Esophagus muscularis mucosa (tissue), 4 donors: ENCODE data around the gene COX6A2. TPM values are rescaled to one million over a fixed set of nuclear protein-coding genes. Genes with fewer than 3 reads are reported as not detected.
"Not testable (repeated sequence)": the region's sequence is repeated elsewhere in the genome, so short reads cannot be mapped to it uniquely, and the experiment has no call there.

Experiments
- DNase-seq: peaks from one replicate; pipeline ENCODE4 v3.0.0-alpha.2; 2017; ENCODE audit errors: extremely low spot score
- H3K27ac ChIP-seq, 4 donors: fragments of 200-600 bp; sonication (generic); replicated peaks in 1 of 4; 1 replicate in 3 of 4; 2 replicates in 1 of 4; pipeline ENCODE4 v1.5.1; 2016 to 2019; ENCODE audit warnings: mild to moderate bottlenecking in 1 of 4
- H3K27me3 ChIP-seq, 4 donors: fragments of 200-600 bp; sonication (generic); one replicate each; pipeline versions ENCODE4 v1.5.1 to v1.6.0; 2016 to 2019
- H3K36me3 ChIP-seq, 4 donors: fragments of 200-600 bp; sonication (generic); one replicate each; pipeline ENCODE4 v1.5.1; 2016 to 2019
- H3K4me1 ChIP-seq, 4 donors: fragments of 200-600 bp; sonication (generic); one replicate each; pipeline ENCODE4 v1.5.1; 2016 to 2019
- H3K4me3 ChIP-seq, 4 donors: fragments of 200-600 bp; sonication (generic); 1 replicate in 2 of 4; 2 replicates in 2 of 4; pipeline ENCODE4 v1.5.1; 2016 to 2019; ENCODE audit warnings: mild to moderate bottlenecking in 4 of 4, moderate library complexity in 1 of 4
- H3K9me3 ChIP-seq, 4 donors: fragments of 200-600 bp; sonication (generic); 1 replicate in 3 of 4; 2 replicates in 1 of 4; pipeline ENCODE4 v1.5.1; 2016 to 2019
- EP300 ChIP-seq: sonication (generic); formaldehyde crosslinking; IDR thresholded peaks from one replicate; pipeline ENCODE4 v1.6.1; 2017; ENCODE audit warnings: antibody characterized with exemption
- POLR2A ChIP-seq: fragments of 450-650 bp; IDR thresholded peaks from one replicate; pipeline ENCODE4 v1.6.1; 2017; ENCODE audit warnings: antibody characterized with exemption, moderate library complexity, mild to moderate bottlenecking, low read depth
- POLR2AphosphoS5 ChIP-seq, 2 donors: sonication (generic); formaldehyde crosslinking; IDR thresholded peaks; one replicate each; pipeline ENCODE4 v1.6.1; 2017; ENCODE audit warnings: antibody characterized with exemption in 2 of 2
- WGBS: methylation state at CpG from one replicate; pipeline ENCODE4 v1.1.5; 2018; 5-methylcytosine and 5-hydroxymethylcytosine counted together
- intact Hi-C: fragments of 100-400 bp; cut with DNase I; formaldehyde crosslinking; loops from one replicate; pipeline ENCODE4 v1.15.1; 2023
- total RNA-seq, 4 donors: library from RNA; depleted of rRNA; stranded (reverse); fragments of >200 nt; gene quantifications; one replicate each; pipeline versions ENCODE4 v1.1.0 to v1.2.1, GENCODE V29; 2016
- TF ChIP-seq, protein P1 (sequence below), 3 experiments: fragments of 200-600 bp in 2 of 3; fragments of 450-650 bp in 1 of 3; sonication (generic) in 2 of 3; IDR thresholded peaks; one replicate each; pipeline ENCODE4 v1.5.1; 2017 to 2019; ENCODE audit warnings: antibody characterized with exemption in 3 of 3, mild to moderate bottlenecking in 2 of 3, moderate library complexity in 1 of 3

Gene COX6A2
- total RNA-seq, 4 donors from 2014 or later: 1.3 TPM; not detected in 3

DNA sequence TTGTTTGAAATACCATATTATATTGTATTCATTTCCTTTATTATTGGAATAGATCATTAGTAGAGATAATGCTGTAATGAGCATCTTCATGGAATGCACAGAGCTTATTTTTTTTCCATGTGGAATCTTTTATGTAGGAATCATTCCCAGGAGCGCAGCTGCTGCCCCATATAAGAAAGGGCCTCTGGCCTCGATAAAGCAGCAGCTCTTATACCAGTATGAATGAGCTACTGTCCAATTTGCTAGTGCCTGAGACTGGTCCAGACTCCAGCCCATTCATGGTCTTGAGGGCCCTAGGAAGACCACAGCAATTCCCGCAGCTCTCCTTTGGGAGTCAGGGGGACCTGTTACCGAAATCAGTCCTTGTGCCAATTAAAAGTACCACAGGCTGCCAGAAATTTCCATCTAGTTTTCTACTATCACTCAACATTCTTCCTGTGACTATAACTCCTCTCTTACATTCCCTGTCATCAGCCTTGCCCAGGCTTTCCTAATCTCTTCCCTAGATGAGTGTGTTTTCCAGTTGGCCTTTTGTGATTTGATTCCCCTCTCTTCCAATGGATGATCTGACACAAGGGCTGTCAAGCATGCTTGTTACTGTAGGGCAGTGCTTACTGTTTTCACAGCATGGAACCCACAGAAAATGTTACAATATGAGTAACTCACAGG lies 12.5 kb upstream of the COX6A2 start:
- Histone ChIP-seq H3K4me1 (peaks cover 7 to 17% (median 13%) of the 10 kb centered on the region in 4 donors), H3K9me3 (no peaks in the 10 kb centered on the region), H3K4me3 (no peak overlapping the region), H3K27me3 (no peaks in the 10 kb centered on the region), H3K27ac (no peak overlapping the region), H3K36me3 (peaks cover 0 to 7% (median 0%) of the 10 kb centered on the region in 4 donors)
- TF ChIP-seq EP300 (no peak), POLR2A (no peak), POLR2AphosphoS5 (IDR thresholded peaks at IDR 0.05) (no peak)
- TF ChIP-seq, protein P1, sequence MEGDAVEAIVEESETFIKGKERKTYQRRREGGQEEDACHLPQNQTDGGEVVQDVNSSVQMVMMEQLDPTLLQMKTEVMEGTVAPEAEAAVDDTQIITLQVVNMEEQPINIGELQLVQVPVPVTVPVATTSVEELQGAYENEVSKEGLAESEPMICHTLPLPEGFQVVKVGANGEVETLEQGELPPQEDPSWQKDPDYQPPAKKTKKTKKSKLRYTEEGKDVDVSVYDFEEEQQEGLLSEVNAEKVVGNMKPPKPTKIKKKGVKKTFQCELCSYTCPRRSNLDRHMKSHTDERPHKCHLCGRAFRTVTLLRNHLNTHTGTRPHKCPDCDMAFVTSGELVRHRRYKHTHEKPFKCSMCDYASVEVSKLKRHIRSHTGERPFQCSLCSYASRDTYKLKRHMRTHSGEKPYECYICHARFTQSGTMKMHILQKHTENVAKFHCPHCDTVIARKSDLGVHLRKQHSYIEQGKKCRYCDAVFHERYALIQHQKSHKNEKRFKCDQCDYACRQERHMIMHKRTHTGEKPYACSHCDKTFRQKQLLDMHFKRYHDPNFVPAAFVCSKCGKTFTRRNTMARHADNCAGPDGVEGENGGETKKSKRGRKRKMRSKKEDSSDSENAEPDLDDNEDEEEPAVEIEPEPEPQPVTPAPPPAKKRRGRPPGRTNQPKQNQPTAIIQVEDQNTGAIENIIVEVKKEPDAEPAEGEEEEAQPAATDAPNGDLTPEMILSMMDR (IDR thresholded peaks at IDR 0.05): no peak
- intact Hi-C loops: loop anchor here (5.0 to 10.0 kb wide), 2 partner anchors 263 to 366 kb away; partner anchors contain the start of genes ZNF646 and ZNF668
- no peak for DNase-seq
- WGBS: 69% methylated on average over 4 of the region's 4 CpGs

DNA sequence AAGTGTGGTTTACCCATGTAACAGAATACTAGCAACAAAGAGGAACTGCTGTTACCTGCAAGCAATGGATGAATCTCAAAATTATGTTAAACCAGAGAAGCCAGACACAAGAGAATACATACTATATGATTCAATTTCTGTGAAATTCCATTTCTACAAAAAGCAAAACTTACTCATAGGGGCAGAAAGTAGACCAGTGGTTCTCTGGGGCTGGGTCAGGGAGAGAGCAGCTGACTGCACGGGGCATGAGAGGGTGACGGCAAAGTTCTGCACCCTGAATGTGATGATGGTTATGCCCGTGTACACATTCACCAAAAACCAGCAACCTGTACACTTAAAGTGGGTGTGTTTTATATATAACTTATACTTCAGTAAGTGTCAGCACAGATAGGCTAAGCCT lies 11.4 kb upstream of the COX6A2 start:
- no peak for DNase-seq

DNA sequence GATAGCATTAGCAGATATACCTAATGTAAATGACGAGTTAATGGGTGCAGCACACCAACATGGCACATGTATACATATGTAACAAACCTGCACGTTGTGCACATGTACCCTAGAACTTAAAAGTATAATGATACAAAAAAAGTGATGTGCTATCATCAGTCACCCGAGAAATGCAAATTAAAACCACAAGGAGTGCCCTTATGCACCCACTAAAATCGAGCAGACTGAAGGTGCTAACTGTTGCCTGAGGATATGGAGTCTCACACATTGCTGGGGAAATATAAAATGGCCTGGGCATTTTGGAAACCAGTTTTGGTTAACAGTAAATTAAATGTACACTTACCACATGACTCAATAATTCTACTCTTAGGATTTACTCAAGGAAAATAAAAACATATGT lies 10.9 kb upstream of the COX6A2 start:
- H3K9me3 ChIP-seq, intact Hi-C loops, H3K4me3 ChIP-seq, H3K27me3 ChIP-seq, H3K27ac ChIP-seq, DNase-seq, H3K36me3 ChIP-seq: not testable (repeated sequence)
- H3K4me1 ChIP-seq: peaks cover 7 to 17% (median 13%) of the 10 kb centered on the region in 4 donors
- WGBS: 75% methylated on average over 4 of the region's 4 CpGs

More for the DNA sequence above, 11.4 kb upstream of the COX6A2 start:
- Histone ChIP-seq H3K4me3 (no peak overlapping the region), H3K9me3 (no peaks in the 10 kb centered on the region), H3K27me3 (no peaks in the 10 kb centered on the region), H3K27ac (no peak overlapping the region), H3K36me3 (peaks cover 0 to 7% (median 0%) of the 10 kb centered on the region in 4 donors), H3K4me1 (peaks cover 7 to 17% (median 13%) of the 10 kb centered on the region in 4 donors)
- intact Hi-C loops: no loop called here
- 84% methylated on average over 3 of the region's 3 CpGs for WGBS
- TF ChIP-seq, protein P1 (IDR thresholded peaks at IDR 0.05): no peak
- no peak for TF ChIP-seq POLR2A
- no peak for TF ChIP-seq POLR2AphosphoS5 (IDR thresholded peaks at IDR 0.05)
- no peak for TF ChIP-seq EP300

DNA sequence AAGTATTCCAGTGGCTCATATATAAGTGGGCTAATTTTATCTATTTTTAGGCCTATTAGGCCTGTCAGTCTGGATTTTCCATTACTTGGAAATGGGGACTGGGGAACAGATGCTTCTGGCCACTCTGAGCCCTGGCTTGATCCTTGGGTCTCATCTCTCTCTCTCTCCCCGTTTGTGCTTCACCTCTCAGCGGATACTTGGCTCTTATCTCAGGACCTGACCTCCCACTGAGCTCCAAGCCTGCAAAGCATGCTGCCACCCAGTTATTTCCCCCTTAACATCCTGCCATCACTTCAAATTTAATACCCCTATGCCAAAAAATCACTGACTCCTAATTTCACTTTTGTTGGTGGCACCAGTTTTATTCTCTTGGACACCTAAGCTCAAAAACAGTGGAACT lies 10.3 kb upstream of the COX6A2 start:
- no peak overlapping the region for H3K4me3 ChIP-seq
- H3K4me1 ChIP-seq: peaks cover 7 to 17% (median 13%) of the 10 kb centered on the region in 4 donors
- no peak for DNase-seq
- no peaks in the 10 kb centered on the region for H3K9me3 ChIP-seq
- H3K27ac ChIP-seq: no peak overlapping the region
- intact Hi-C loops: no loop called here
- peaks cover 0 to 7% (median 0%) of the 10 kb centered on the region in 4 donors for H3K36me3 ChIP-seq
- TF ChIP-seq EP300 (no peak), POLR2A (no peak), POLR2AphosphoS5 (IDR thresholded peaks at IDR 0.05) (no peak)
- TF ChIP-seq, protein P1 (IDR thresholded peaks at IDR 0.05): no peak
- no peaks in the 10 kb centered on the region for H3K27me3 ChIP-seq
- 69% methylated on average over 2 of the region's 2 CpGs for WGBS

DNA sequence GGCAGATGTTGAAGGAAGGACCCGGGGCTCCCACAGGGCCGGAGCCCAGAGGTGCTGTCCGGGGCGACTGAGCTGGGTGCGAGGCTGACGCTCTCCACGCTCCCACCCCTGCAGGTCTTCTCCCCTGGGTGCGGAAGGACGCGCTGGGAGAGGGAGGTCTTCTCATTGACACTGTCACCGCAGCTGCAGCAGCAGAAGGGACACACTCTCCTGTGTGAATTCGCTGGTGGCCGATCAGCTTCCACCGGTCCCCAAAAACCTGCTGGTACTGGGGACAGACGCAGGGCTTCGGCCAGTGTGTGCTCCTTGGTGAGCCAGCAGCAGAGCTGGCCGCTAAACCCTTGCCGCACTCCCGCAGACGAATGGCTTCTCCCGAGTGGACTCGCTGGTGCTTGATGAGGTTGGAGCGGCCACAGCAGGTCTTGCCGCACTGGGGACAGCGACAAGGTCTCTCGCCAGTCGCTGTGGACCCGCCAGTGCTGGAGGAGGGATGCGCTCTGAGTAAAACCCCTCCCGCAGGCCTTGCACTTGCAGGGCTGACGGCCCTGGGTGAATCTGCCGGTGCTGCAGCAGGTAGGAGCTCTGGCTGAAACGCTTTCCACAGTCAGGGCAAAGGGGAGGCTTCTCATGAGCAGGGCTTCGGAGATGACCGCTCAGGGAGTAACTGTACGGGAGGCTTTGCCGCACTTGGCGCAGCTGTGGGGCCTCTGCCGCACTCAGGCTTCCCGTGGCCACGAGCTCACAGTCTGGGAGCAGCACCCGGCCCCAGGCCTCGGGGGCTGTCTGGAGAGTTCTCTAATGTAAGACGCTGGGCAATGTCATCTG lies 8.3 kb upstream of the COX6A2 start:
- no peak overlapping the region for H3K4me3 ChIP-seq
- H3K27me3 ChIP-seq: no peaks in the 10 kb centered on the region
- 93% methylated on average over 20 of the region's 44 CpGs for WGBS
- H3K36me3 ChIP-seq: peaks cover 0 to 7% (median 0%) of the 10 kb centered on the region in 4 donors
- H3K9me3 ChIP-seq: no peaks in the 10 kb centered on the region
- no peak for DNase-seq
- H3K4me1 ChIP-seq: peaks cover 0 to 1% (median under 1%) of the 10 kb centered on the region in 4 donors
- intact Hi-C loops: no loop called here
- H3K27ac ChIP-seq: no peak overlapping the region
- TF ChIP-seq POLR2AphosphoS5 (IDR thresholded peaks at IDR 0.05): no peak
- TF ChIP-seq, protein P1 (IDR thresholded peaks at IDR 0.05): no peak
- no peak for TF ChIP-seq EP300
- no peak for TF ChIP-seq POLR2A
